ENCODE data around the gene UBR4. TPM values are rescaled to one million over a fixed set of nuclear protein-coding genes. Genes with fewer than 3 reads are reported as not detected.

The UBR4 gene
- polyA plus RNA-seq, 1 of the 3 experiments (the other 2 are of a cell fraction) = 68.7 TPM

GRCh38 chr1:19032413-19032695 lies 177.7 kb downstream of the UBR4 start:
- Histone ChIP-seq H3K27me3 (ENCODE audit: insufficient read depth) (no peaks in the 10 kb centered on the region), H3F3A (replicated peaks; ENCODE audit: insufficient read depth) (peaks cover 6% of the 10 kb centered on the region), H3K4me3 (ENCODE audit: low read depth in 2 of 2, low read length in 1 of 2) (no peak overlapping the region), H3K9ac (no peak overlapping the region), H3K79me2 (ENCODE audit: insufficient read depth) (no peaks in the 10 kb centered on the region), H3K4me2 (no peak overlapping the region), H3K9me2 (no peaks in the 10 kb centered on the region), H2AFZ (ENCODE audit: low read depth) (no peak overlapping the region), H3K27ac (ENCODE audit: low read depth in 2 of 2, low read length in 1 of 2) (no peak overlapping the region), H3K36me3 (replicated peaks in 1 of 2; ENCODE audit: control insufficient read depth in 1 of 2, insufficient read depth in 2 of 2, low read length in 1 of 2) (no peaks in the 10 kb centered on the region), H3K9me3 (no peaks in the 10 kb centered on the region), H4K20me1 (ENCODE audit: insufficient read depth) (no peaks in the 10 kb centered on the region), H3K4me1 (ENCODE audit: control insufficient read depth in 1 of 2, insufficient read depth in 2 of 2, low read depth in 1 of 2, low read length in 1 of 2) (peaks cover 11% of the 10 kb centered on the region in 2 experiments; a peak in 3 of 4 replicates)
- TF ChIP-seq ZBTB33 (IDR thresholded peaks at IDR 0.05; ENCODE audit: borderline replicate concordance, low read depth) = no peak
- TF ChIP-seq RFX5 (IDR thresholded peaks at IDR 0.05; ENCODE audit: low read length) = no peak
- TF ChIP-seq TEAD4 (IDR thresholded peaks at IDR 0.05; ENCODE audit: borderline replicate concordance, insufficient read depth) = no peak
- no peak for TF ChIP-seq EZH2phosphoT487 (IDR thresholded peaks at IDR 0.05; ENCODE audit: borderline replicate concordance, low read depth)
- TF ChIP-seq MXI1 (IDR thresholded peaks at IDR 0.05; ENCODE audit: low read depth, low read length) = no peak
- TF ChIP-seq FOXJ3 (CRISPR knock-in tag; IDR thresholded peaks at IDR 0.05) = no peak
- no peak for TF ChIP-seq TCF12 (IDR thresholded peaks at IDR 0.05)
- no peak for TF ChIP-seq TAF1 (IDR thresholded peaks at IDR 0.05; ENCODE audit: borderline replicate concordance, low read depth, low read length)
- TF ChIP-seq FOSL2 (IDR thresholded peaks at IDR 0.05; ENCODE audit: borderline replicate concordance, low read depth) = no peak
- no peak for TF ChIP-seq RCOR1 (IDR thresholded peaks at IDR 0.05; ENCODE audit: low read length)
- no peak for TF ChIP-seq JUND (IDR thresholded peaks at IDR 0.05)
- no peak for TF ChIP-seq ELF1 (IDR thresholded peaks at IDR 0.05)
- TF ChIP-seq CTCF (IDR thresholded peaks at IDR 0.05) = no peak
- TF ChIP-seq POLR2AphosphoS5 (IDR thresholded peaks at IDR 0.05; ENCODE audit: low read depth, low read length) = no peak
- no peak for TF ChIP-seq FOXM1 (IDR thresholded peaks at IDR 0.05; ENCODE audit: low read depth)
- no peak for TF ChIP-seq USF2 (IDR thresholded peaks at IDR 0.05; ENCODE audit: borderline replicate concordance, low read depth, low read length)
- TF ChIP-seq REST (IDR thresholded peaks at IDR 0.05; ENCODE audit: low read depth, low read length) = no peak
- WGBS (ENCODE audit: low lambda C conversion rate) = 75% methylated on average over 5 of the region's 5 CpGs
- CTCF ChIA-PET = no interaction called here
- POLR2A ChIA-PET = no interaction called here
- DNase-seq = no peak
